GM21576 (cell line): ENCODE results near the gene CAD.
"Not testable (repeated sequence)": the region's sequence is repeated elsewhere in the genome, so short reads cannot be mapped to it uniquely, and the experiment has no call there.

Source experiments
- ATAC-seq: cut with Tn5 transposase; IDR thresholded peaks from one replicate; pipeline ENCODE4 v1.9.1; 2021; ENCODE audit warnings: mild to moderate bottlenecking, moderate library complexity; ENCODE audit not compliant: unreplicated experiment

The CAD gene

GRCh38 chr2:27251766-27252165 lies 34.6 kb downstream of the CAD start:
- ATAC-seq, result no peak

GRCh38 chr2:27255187-27255586 lies 38.0 kb downstream of the CAD start:
- ATAC-seq, result no peak

- no peak for ATAC-seq
Measured at GRCh38 chr2:27255660-27256059, 38.5 kb downstream of the CAD start.

GRCh38 chr2:27256855-27257454 lies 39.8 kb downstream of the CAD start:
- ATAC-seq, result no peak

GRCh38 chr2:27258051-27258450 lies 40.9 kb downstream of the CAD start:
- no peak for ATAC-seq

GRCh38 chr2:27261241-27261925 lies 44.2 kb downstream of the CAD start:
- ATAC-seq, result no peak

GRCh38 chr2:27261926-27262298 lies 44.7 kb downstream of the CAD start:
- ATAC-seq, result no peak

GRCh38 chr2:27262379-27263286 lies 45.5 kb downstream of the CAD start, which contains the start of gene SLC30A3:
TSS of gene SLC30A3 (minus strand) at chr2:27263047. CDS start at chr2:27262906, 141 bp downstream.
- peak; percentile 43 for ATAC-seq

GRCh38 chr2:27263287-27264252 lies 46.4 kb downstream of the CAD start:
- no peak for ATAC-seq

GRCh38 chr2:27264253-27264752 lies 47.1 kb downstream of the CAD start:
- no peak for ATAC-seq

GRCh38 chr2:27264753-27265535 lies 47.8 kb downstream of the CAD start:
- ATAC-seq, result no peak

GRCh38 chr2:27265536-27265870 lies 48.3 kb downstream of the CAD start:
- ATAC-seq, result no peak

GRCh38 chr2:27268296-27268695 lies 51.1 kb downstream of the CAD start:
- not testable (repeated sequence) for ATAC-seq

GRCh38 chr2:27270131-27270530 lies 53.0 kb downstream of the CAD start:
- ATAC-seq, result no peak

GRCh38 chr2:27270670-27271069 lies 53.5 kb downstream of the CAD start:
- ATAC-seq, result no peak

GRCh38 chr2:27271631-27272340 lies 54.6 kb downstream of the CAD start:
- no peak for ATAC-seq

- not testable (repeated sequence) for ATAC-seq
Measured at GRCh38 chr2:27272537-27273522, 55.7 kb downstream of the CAD start.
